GM12878 (cell line): ENCODE measurements around the gene REG1B. TPM values are rescaled to one million over a fixed set of nuclear protein-coding genes. Genes with fewer than 3 reads are reported as not detected.
"Not testable (repeated sequence)": the region's sequence is repeated elsewhere in the genome, so short reads cannot be mapped to it uniquely, and the experiment has no call there.

Experiments used
- ATAC-seq: fragments of 200-7000 bp; cut with Tn5 transposase; 3 replicates; pipeline ENCODE4 v1.9.1; 2020; ENCODE audit warnings: mild to moderate bottlenecking, moderate library complexity
- BruUV-seq: library from RNA; stranded (reverse); fragments of 400-500 nt; replicated peaks from 2 replicates; lab custom pipeline; 2021; lab: Mats Ljungman, UMichigan
- CTCF ChIA-PET: fragments of 300-600 bp; sonication (Branson Sonifier 250); formaldehyde crosslinking; extraction: SDS; loops from one replicate; lab custom pipeline; 2021; ENCODE audit warnings: inconsistent platforms; lab: Yijun Ruan, JAX
- POLR2A ChIA-PET: fragments of 350-600 bp; formaldehyde crosslinking; extraction: SDS; loops from one replicate; lab custom pipeline; 2021; ENCODE audit warnings: inconsistent platforms; lab: Charles Lee
- RAD21 ChIA-PET: fragments of 300-600 bp; sonication (Branson Sonifier 250); formaldehyde crosslinking; loops from one replicate; lab custom pipeline; 2023; ENCODE audit warnings: antibody characterized with exemption; ENCODE audit not compliant: unreplicated experiment; lab: Charles Lee
- SMC1A ChIA-PET: fragments of 300-600 bp; sonication (Branson Sonifier 250); formaldehyde crosslinking; loops from one replicate; lab custom pipeline; 2023; ENCODE audit not compliant: unreplicated experiment, uncharacterized antibody; lab: Charles Lee
- DNase-seq: peaks from one replicate; pipeline ENCODE4 v3.0.0-alpha.2; 2011; ENCODE audit warnings: low read depth, low spot score
- FAIRE-seq: peaks from 3 replicates; lab custom pipeline; 2011; peaks lifted over from hg19 to GRCh38; lab: Jason Lieb, UNC
- H2AFZ ChIP-seq: 2 replicates; pipeline ENCODE4 v1.6.0; 2011; ENCODE audit warnings: low read depth, low read length, control low read depth; ENCODE audit not compliant: control insufficient read depth
- H3K27ac ChIP-seq: 2 replicates; pipeline ENCODE4 v1.5.1; 2011; ENCODE audit warnings: control low read depth; ENCODE audit not compliant: control insufficient read depth, insufficient read depth
- H3K27me3 ChIP-seq, 2 experiments: replicated peaks in 1 of 2; 2 replicates each; pipeline versions ENCODE4 v1.6.0 to v1.6.1; 2011; ENCODE audit warnings: low read length in 1 of 2; ENCODE audit not compliant: control insufficient read depth in 2 of 2, insufficient read depth in 2 of 2
- H3K36me3 ChIP-seq, 2 experiments: 2 replicates each; pipeline ENCODE4 v1.5.1; 2011; ENCODE audit warnings: low read length in 1 of 2; ENCODE audit not compliant: control insufficient read depth in 2 of 2, insufficient read depth in 2 of 2
- H3K4me1 ChIP-seq: 2 replicates; pipeline ENCODE4 v1.6.1; 2011; ENCODE audit warnings: mild to moderate bottlenecking, low read length, moderate library complexity, mixed read lengths; ENCODE audit not compliant: control insufficient read depth, insufficient read depth
- H3K4me2 ChIP-seq: 2 replicates; pipeline ENCODE4 v1.6.0; 2011; ENCODE audit warnings: control low read depth; ENCODE audit not compliant: control insufficient read depth, insufficient read depth
- H3K4me3 ChIP-seq: fragments of 200-600 bp; sonication (generic); 2 replicates; pipeline ENCODE4 v1.5.1; 2016
- H3K79me2 ChIP-seq: 2 replicates; pipeline ENCODE4 v1.6.0; 2011; ENCODE audit warnings: low read length; ENCODE audit not compliant: control insufficient read depth, insufficient read depth
- H3K9ac ChIP-seq: 2 replicates; pipeline ENCODE4 v1.8.0; 2011; ENCODE audit warnings: low read length, control low read depth, mixed read lengths; ENCODE audit not compliant: control insufficient read depth, insufficient read depth
- H3K9me3 ChIP-seq: replicated peaks from 3 replicates; pipeline ENCODE4 v1.5.1; 2011; ENCODE audit warnings: mild to moderate bottlenecking, low read length; ENCODE audit not compliant: control insufficient read depth, insufficient read depth
- H4K20me1 ChIP-seq: 2 replicates; pipeline ENCODE4 v1.6.0; 2011; ENCODE audit not compliant: control insufficient read depth, insufficient read depth
- BMI1 ChIP-seq: fragments of 450-650 bp; IDR thresholded peaks from 2 replicates; pipeline ENCODE4 v1.6.1; 2016; ENCODE audit warnings: mild to moderate bottlenecking, moderate library complexity, borderline replicate concordance
- CBX5 ChIP-seq: sonication (generic); IDR thresholded peaks from 2 replicates; pipeline ENCODE4 v1.6.1; 2016; ENCODE audit warnings: low read depth, moderate library complexity, mild to moderate bottlenecking, inconsistent platforms
- DPF2 ChIP-seq: fragments of 450-650 bp; IDR thresholded peaks from 2 replicates; pipeline ENCODE4 v1.6.1; 2017; ENCODE audit warnings: mild to moderate bottlenecking
- HCFC1 ChIP-seq: fragments of 150-350 bp; IDR thresholded peaks from 2 replicates; pipeline ENCODE4 v1.6.1; 2014; ENCODE audit warnings: low read length
- LARP7 ChIP-seq: fragments of 450-650 bp; IDR thresholded peaks from 2 replicates; pipeline ENCODE4 v1.6.1; 2017; ENCODE audit warnings: mild to moderate bottlenecking
- MEF2B ChIP-seq: fragments of 450-650 bp; IDR thresholded peaks from 2 replicates; pipeline ENCODE4 v1.6.1; 2018; ENCODE audit warnings: mild to moderate bottlenecking, moderate library complexity; ENCODE audit not compliant: partially characterized antibody, poor library complexity, severe bottlenecking
- MYB ChIP-seq: fragments of 150-350 bp; IDR thresholded peaks from 2 replicates; pipeline ENCODE4 v1.6.1; 2014; ENCODE audit warnings: mild to moderate bottlenecking, low read depth, low read length, borderline replicate concordance
- NR2C1 ChIP-seq: fragments of 450-650 bp; IDR thresholded peaks from 2 replicates; pipeline ENCODE4 v1.6.1; 2017; ENCODE audit warnings: antibody characterized with exemption, mild to moderate bottlenecking, moderate library complexity
- NR2C2 ChIP-seq: IDR thresholded peaks from 2 replicates; pipeline ENCODE4 v1.6.1; 2011; ENCODE audit warnings: borderline replicate concordance, low read depth; ENCODE audit not compliant: control insufficient read depth, insufficient read length
- NRF1 ChIP-seq: conservative IDR thresholded peaks from 2 replicates; pipeline ENCODE4 v1.6.1; 2011; ENCODE audit warnings: mild to moderate bottlenecking, low read depth, low read length, improper control_type of control experiment
- RFX5 ChIP-seq: IDR thresholded peaks from 2 replicates; pipeline ENCODE4 v1.6.1; 2011; ENCODE audit warnings: low read depth, low read length, improper control_type of control experiment
- SKIL ChIP-seq: fragments of 450-650 bp; IDR thresholded peaks from 2 replicates; pipeline ENCODE4 v1.6.1; 2017; ENCODE audit warnings: mild to moderate bottlenecking, low read depth, inconsistent platforms; ENCODE audit not compliant: poor library complexity, severe bottlenecking
- SMAD5 ChIP-seq: IDR thresholded peaks from 2 replicates; pipeline ENCODE4 v1.6.1; 2016; ENCODE audit warnings: antibody characterized with exemption, low read depth
- TBL1XR1 ChIP-seq: IDR thresholded peaks from 2 replicates; pipeline ENCODE4 v1.6.1; 2012; ENCODE audit warnings: low read depth, low read length, improper control_type of control experiment
- ZBTB33 ChIP-seq: fragments of 450-650 bp; IDR thresholded peaks from 2 replicates; pipeline ENCODE4 v1.6.1; 2017; ENCODE audit warnings: mild to moderate bottlenecking
- WGBS: methylation state at CpG from one replicate; pipeline ENCODE4 v1.1.6; 2016; ENCODE audit warnings: low lambda C conversion rate; ENCODE audit not compliant: insufficient replicate concordance, insufficient coverage; ENCODE audit errors: missing lambda C conversion rate; 5-methylcytosine and 5-hydroxymethylcytosine counted together
- in situ Hi-C: fragments of 300-500 bp; cut with MboI; formaldehyde crosslinking; loops from 9 replicates; pipeline ENCODE4 v1.14.3; 2018; ENCODE audit warnings: mixed read lengths
- intact Hi-C: fragments of 100-400 bp; cut with micrococcal nuclease; formaldehyde crosslinking; loops from one replicate; pipeline ENCODE4 v1.14.2; 2022; ENCODE audit not compliant: unreplicated experiment
- polyA plus RNA-seq, 11 experiments: library from polyadenylated mRNA; depleted of rRNA in 4 of 11; unstranded in 6 of 11; stranded (reverse) in 5 of 11; fragments of >200 nt; fragmentation: Nextera tagmentation in 4 of 11; fragmentation: Illumina TruSeq in 1 of 11; extraction: Ambion mirVana in 4 of 11; extraction: Trizol in 1 of 11; gene quantifications; 1 replicate in 1 of 11; 2 replicates in 10 of 11; pipeline versions ENCODE4 v1.2.1 to v1.2.3, GENCODE V29; 2011 to 2016; ENCODE audit warnings: inconsistent platforms in 2 of 11, missing spikeins in 2 of 11, low read depth in 1 of 11
- total RNA-seq, 4 experiments: library from RNA; depleted of rRNA in 3 of 4; stranded (reverse); fragments of >200 nt in 3 of 4; fragmentation: Illumina TruSeq in 1 of 4; extraction: Trizol in 1 of 4; gene quantifications; 2 replicates each; pipeline versions ENCODE4 v1.2.1 to v1.2.3, GENCODE V29; 2013 to 2021

REG1B gene
- total and polyA plus RNA-seq, 10 of the 15 experiments (the other 5 are each of a cell fraction or from before 2014, with no cell fraction given) = 2.7 TPM; not detected in 9

GRCh38 chr2:79065201-79065600, 22.6 kb downstream of the REG1B start:
- POLR2A ChIA-PET = no interaction called here
- in situ Hi-C loops (no loop called here), intact Hi-C loops (no loop called here)
- SMC1A ChIA-PET = no interaction called here
- Histone ChIP-seq H3K27me3 (no peaks in the 10 kb centered on the region), H3K4me2 (no peak overlapping the region), H3K9ac (no peak overlapping the region), H3K4me1 (no peaks in the 10 kb centered on the region), H3K36me3 (no peaks in the 10 kb centered on the region), H3K9me3 (no peaks in the 10 kb centered on the region), H2AFZ (no peak overlapping the region), H4K20me1 (no peaks in the 10 kb centered on the region), H3K27ac (no peak overlapping the region), H3K79me2 (no peaks in the 10 kb centered on the region), H3K4me3 (no peak overlapping the region)
- no peak for TF ChIP-seq CBX5
- TF ChIP-seq MEF2B = no peak
- no peak for TF ChIP-seq BMI1
- TF ChIP-seq DPF2 = no peak
- TF ChIP-seq HCFC1 = no peak
- TF ChIP-seq LARP7 = no peak
- TF ChIP-seq SKIL = no peak
- TF ChIP-seq NR2C1 = no peak
- TF ChIP-seq MYB = no peak
- no peak for TF ChIP-seq TBL1XR1
- no peak for TF ChIP-seq NRF1
- no peak for TF ChIP-seq SMAD5
- no peak for TF ChIP-seq NR2C2
- no peak for TF ChIP-seq RFX5
- no peak for TF ChIP-seq ZBTB33
- no peak for DNase-seq
- no peak for ATAC-seq
- FAIRE-seq = no peak
- 3% methylated on average over 2 of the region's 2 CpGs for WGBS
- CTCF ChIA-PET = no interaction called here
- RAD21 ChIA-PET = no interaction called here
- no TSS peak for BruUV-seq

GRCh38 chr2:79054769-79055168, 33.0 kb downstream of the REG1B start:
- ATAC-seq, H3K36me3 ChIP-seq, H3K27me3 ChIP-seq, H3K4me1 ChIP-seq, intact Hi-C loops, FAIRE-seq, H3K4me3 ChIP-seq, RAD21 ChIA-PET, CTCF ChIA-PET, SMC1A ChIA-PET, H3K9ac ChIP-seq, H4K20me1 ChIP-seq, H3K4me2 ChIP-seq, DNase-seq, H2AFZ ChIP-seq, H3K9me3 ChIP-seq, in situ Hi-C loops, POLR2A ChIA-PET, BruUV-seq, H3K79me2 ChIP-seq, H3K27ac ChIP-seq: not testable (repeated sequence)
- 26% methylated on average over 5 of the region's 5 CpGs for WGBS
